ENCODE data around the gene IL6R.

DNA sequence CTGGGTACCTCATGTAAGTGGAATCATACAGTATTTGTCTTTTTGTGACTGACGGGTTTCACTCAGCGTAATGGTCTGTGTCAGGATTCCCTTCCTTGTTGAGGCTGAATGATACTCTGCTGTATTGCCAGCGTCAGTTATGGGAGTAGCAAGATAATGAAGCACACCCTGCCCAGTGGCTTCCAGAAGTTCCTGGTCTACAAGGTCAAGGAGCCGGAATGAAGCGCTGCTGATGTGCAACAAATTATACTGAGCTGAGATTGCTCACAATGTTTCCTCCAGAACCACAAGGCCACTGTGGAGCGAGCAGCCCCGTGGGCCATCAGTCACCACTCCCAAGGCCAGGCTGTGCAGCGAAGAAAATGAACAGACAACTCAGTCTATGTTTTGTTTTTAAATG is 72.9 kb downstream of the IL6R start:
- TF ChIP-seq, protein P1, sequence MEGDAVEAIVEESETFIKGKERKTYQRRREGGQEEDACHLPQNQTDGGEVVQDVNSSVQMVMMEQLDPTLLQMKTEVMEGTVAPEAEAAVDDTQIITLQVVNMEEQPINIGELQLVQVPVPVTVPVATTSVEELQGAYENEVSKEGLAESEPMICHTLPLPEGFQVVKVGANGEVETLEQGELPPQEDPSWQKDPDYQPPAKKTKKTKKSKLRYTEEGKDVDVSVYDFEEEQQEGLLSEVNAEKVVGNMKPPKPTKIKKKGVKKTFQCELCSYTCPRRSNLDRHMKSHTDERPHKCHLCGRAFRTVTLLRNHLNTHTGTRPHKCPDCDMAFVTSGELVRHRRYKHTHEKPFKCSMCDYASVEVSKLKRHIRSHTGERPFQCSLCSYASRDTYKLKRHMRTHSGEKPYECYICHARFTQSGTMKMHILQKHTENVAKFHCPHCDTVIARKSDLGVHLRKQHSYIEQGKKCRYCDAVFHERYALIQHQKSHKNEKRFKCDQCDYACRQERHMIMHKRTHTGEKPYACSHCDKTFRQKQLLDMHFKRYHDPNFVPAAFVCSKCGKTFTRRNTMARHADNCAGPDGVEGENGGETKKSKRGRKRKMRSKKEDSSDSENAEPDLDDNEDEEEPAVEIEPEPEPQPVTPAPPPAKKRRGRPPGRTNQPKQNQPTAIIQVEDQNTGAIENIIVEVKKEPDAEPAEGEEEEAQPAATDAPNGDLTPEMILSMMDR (IDR thresholded peaks at IDR 0.05; ENCODE audit: insufficient read depth, low read depth, low read length): no peak
- TF ChIP-seq EZH2 (IDR thresholded peaks at IDR 0.05; ENCODE audit: insufficient read depth, low read length): no peak

All from astrocyte (in vitro differentiated cells and primary cell).